Measurements from ENCODE around the gene CTBP2. TPM values are rescaled to one million over a fixed set of nuclear protein-coding genes. Genes with fewer than 3 reads are reported as not detected.

CTBP2 gene
- total RNA-seq, 1 donor from 2014 or later = 127 TPM

- Mint-ChIP-seq H3K9me3 (no peaks in the 10 kb centered on the region), H3K4me3 (peak overlapping the region; percentile 88), H3K27ac (ENCODE audit: unreplicated experiment) (peak overlapping the region; percentile 83), H3K4me1 (peaks cover 51% of the 10 kb centered on the region), H3K27me3 (ENCODE audit: low read depth) (peaks cover 2% of the 10 kb centered on the region), H3K36me3 (ENCODE audit: low read depth) (peaks cover 2% of the 10 kb centered on the region)
- no peak for TF ChIP-seq CTCF (conservative IDR thresholded peaks at IDR 0.05)
- DNase-seq (ENCODE audit: low read depth, low spot score) = no peak
These were observed 854 bp downstream of the CTBP2 start for GRCh38 chr10:125159486-125159931.

- no peak for DNase-seq (ENCODE audit: low read depth, low spot score)
- TF ChIP-seq CTCF (conservative IDR thresholded peaks at IDR 0.05) = peak; percentile 18
- Mint-ChIP-seq H3K27ac (ENCODE audit: unreplicated experiment) (peak overlapping the region; percentile 91), H3K4me3 (peak overlapping the region; percentile 99), H3K36me3 (ENCODE audit: low read depth) (peaks cover 2% of the 10 kb centered on the region), H3K27me3 (ENCODE audit: low read depth) (peaks cover 2% of the 10 kb centered on the region), H3K4me1 (peaks cover 58% of the 10 kb centered on the region), H3K9me3 (no peaks in the 10 kb centered on the region)
These were observed 1.5 kb downstream of the CTBP2 start for GRCh38 chr10:125158601-125159485.

- peak overlapping the region; percentile 99 for H3K4me3 Mint-ChIP-seq
- no peak for TF ChIP-seq CTCF (conservative IDR thresholded peaks at IDR 0.05)
- peaks cover 2% of the 10 kb centered on the region for H3K36me3 Mint-ChIP-seq (ENCODE audit: low read depth)
- H3K9me3 Mint-ChIP-seq = no peaks in the 10 kb centered on the region
- DNase-seq (ENCODE audit: low read depth, low spot score) = no peak
- peak overlapping the region; percentile 91 for H3K27ac Mint-ChIP-seq (ENCODE audit: unreplicated experiment)
- H3K27me3 Mint-ChIP-seq (ENCODE audit: low read depth) = peaks cover 2% of the 10 kb centered on the region
- H3K4me1 Mint-ChIP-seq = peaks cover 64% of the 10 kb centered on the region
These were observed 2.1 kb downstream of the CTBP2 start for GRCh38 chr10:125158275-125158600.

DNA sequence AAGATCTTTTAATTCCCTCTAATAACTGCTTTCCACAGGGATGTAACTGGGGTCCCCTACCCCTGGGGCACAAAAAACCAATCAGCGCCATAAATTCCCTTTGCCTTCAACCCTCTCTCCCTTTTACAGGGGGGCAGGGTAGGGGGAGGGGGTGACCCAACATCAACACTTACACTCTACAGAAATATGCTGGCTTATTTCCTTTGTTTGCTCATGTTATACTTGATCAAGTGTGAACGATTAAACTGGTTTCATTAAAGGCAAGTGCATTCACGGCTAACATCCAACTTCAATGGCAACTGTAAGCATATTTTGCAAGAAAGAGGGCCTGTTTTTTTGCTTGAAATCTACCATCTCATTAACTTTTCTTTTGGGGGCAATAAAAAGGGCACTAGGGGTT lies 2.9 kb downstream of the CTBP2 start:
- Mint-ChIP-seq H3K36me3 (ENCODE audit: low read depth) (peaks cover 2% of the 10 kb centered on the region), H3K9me3 (no peaks in the 10 kb centered on the region), H3K27ac (ENCODE audit: unreplicated experiment) (peak overlapping the region; percentile 55), H3K4me3 (peak overlapping the region; percentile 99), H3K4me1 (peaks cover 65% of the 10 kb centered on the region), H3K27me3 (ENCODE audit: low read depth) (peaks cover 2% of the 10 kb centered on the region)
- no peak for TF ChIP-seq CTCF (conservative IDR thresholded peaks at IDR 0.05)
- DNase-seq (ENCODE audit: low read depth, low spot score) = no peak

DNA sequence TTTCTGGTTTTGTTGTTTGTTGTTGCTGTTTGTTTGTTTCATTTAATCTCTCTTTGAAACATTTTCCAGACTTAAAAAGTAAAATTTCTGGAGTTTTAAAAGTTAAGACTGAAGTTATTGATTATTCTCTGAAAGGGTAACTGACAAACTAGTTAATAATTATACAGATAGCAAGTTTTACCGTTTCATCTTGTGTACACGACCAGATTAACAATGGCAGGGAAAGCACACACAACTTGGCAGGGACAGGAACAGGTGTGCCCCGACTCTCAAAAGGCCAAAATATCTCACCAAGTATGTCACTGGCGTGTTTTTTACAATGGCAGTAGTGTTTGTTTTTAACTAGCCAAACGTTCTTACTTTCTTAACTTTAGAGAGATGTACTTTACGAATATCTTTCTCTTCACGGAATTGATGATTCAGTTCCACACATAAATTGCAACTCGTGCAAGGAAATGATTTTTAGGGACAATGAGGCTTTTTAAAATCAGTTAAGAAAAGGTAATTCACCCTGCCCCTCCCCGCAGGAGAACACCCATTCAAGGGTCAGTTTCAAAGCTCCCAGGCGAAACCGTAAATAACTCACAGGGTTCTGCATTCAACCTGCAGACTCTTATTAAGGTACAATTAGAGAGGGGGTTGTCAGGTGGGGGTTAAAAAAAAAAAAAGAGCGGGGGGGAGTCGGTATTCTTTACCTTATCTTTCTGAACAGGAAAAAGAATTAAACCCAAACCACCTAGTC lies 3.5 kb downstream of the CTBP2 start:
- H3K36me3 Mint-ChIP-seq (ENCODE audit: low read depth) = peaks cover 2% of the 10 kb centered on the region
- H3K4me1 Mint-ChIP-seq = peaks cover 64% of the 10 kb centered on the region
- no peaks in the 10 kb centered on the region for H3K9me3 Mint-ChIP-seq
- no peak for TF ChIP-seq CTCF (conservative IDR thresholded peaks at IDR 0.05)
- peaks cover 2% of the 10 kb centered on the region for H3K27me3 Mint-ChIP-seq (ENCODE audit: low read depth)
- H3K27ac Mint-ChIP-seq (ENCODE audit: unreplicated experiment) = peak overlapping the region; percentile 13
- peak overlapping the region; percentile 99 for H3K4me3 Mint-ChIP-seq
- no peak for DNase-seq (ENCODE audit: low read depth, low spot score)
